GM23338 (cell line): Measurements from ENCODE around the gene KCNJ13.

Source experiments
- CREB1 ChIP-seq: fragments of 250-450 bp; sonication (Bioruptor Pico); IDR thresholded peaks from 2 replicates; pipeline ENCODE4 v1.5.0; 2020; ENCODE audit warnings: low read depth, mild to moderate bottlenecking, moderate library complexity
- CTCF ChIP-seq, 2 experiments: fragments of 200-600 bp in 1 of 2; sonication (generic) in 1 of 2; conservative IDR thresholded peaks; 2 replicates each; pipeline versions ENCODE4 v1.5.1 to v1.6.1; 2016 to 2017; ENCODE audit warnings: antibody characterized with exemption in 2 of 2, low read depth in 2 of 2, mild to moderate bottlenecking in 2 of 2, moderate library complexity in 1 of 2
- ETS1 ChIP-seq: IDR thresholded peaks from 2 replicates; pipeline ENCODE4 v1.6.1; 2016; ENCODE audit warnings: antibody characterized with exemption
- EZH2 ChIP-seq: fragments of 200-600 bp; sonication (generic); IDR thresholded peaks from one replicate; pipeline ENCODE4 v1.8.0; 2017; ENCODE audit warnings: antibody characterized with exemption, mild to moderate bottlenecking, low read depth; ENCODE audit not compliant: unreplicated experiment
- EZH2phosphoT487 ChIP-seq: fragments of 200-600 bp; sonication (generic); IDR thresholded peaks from one replicate; pipeline ENCODE4 v1.8.1; 2018; ENCODE audit warnings: antibody characterized with exemption; ENCODE audit not compliant: unreplicated experiment
- JUNB ChIP-seq: IDR thresholded peaks from one replicate; pipeline ENCODE4 v1.6.1; 2016; ENCODE audit warnings: antibody characterized with exemption; ENCODE audit not compliant: unreplicated experiment
- NANOG ChIP-seq: IDR thresholded peaks from 2 replicates; pipeline ENCODE4 v1.6.1; 2016; ENCODE audit warnings: antibody characterized with exemption, borderline replicate concordance
- POLR2AphosphoS5 ChIP-seq: IDR thresholded peaks from 2 replicates; pipeline ENCODE4 v1.6.1; 2016; ENCODE audit warnings: antibody characterized with exemption, low read depth
- REST ChIP-seq: IDR thresholded peaks from one replicate; pipeline ENCODE4 v1.6.1; 2018; ENCODE audit warnings: antibody characterized with exemption; ENCODE audit not compliant: unreplicated experiment
- STAT1 ChIP-seq: IDR thresholded peaks from one replicate; pipeline ENCODE4 v1.6.1; 2016; ENCODE audit warnings: antibody characterized with exemption; ENCODE audit not compliant: unreplicated experiment
- ZNF114 ChIP-seq: fragments of 250-450 bp; sonication (Bioruptor Pico); IDR thresholded peaks from 2 replicates; pipeline ENCODE4 v1.5.0; 2020; ENCODE audit warnings: mild to moderate bottlenecking, moderate library complexity
- ZNF331 ChIP-seq: fragments of 250-450 bp; sonication (Bioruptor Pico); IDR thresholded peaks from 2 replicates; pipeline ENCODE4 v1.5.0; 2020; ENCODE audit warnings: low read depth, mild to moderate bottlenecking, moderate library complexity
- ZNF462 ChIP-seq: fragments of 250-450 bp; sonication (Bioruptor Pico); IDR thresholded peaks from 2 replicates; pipeline ENCODE4 v1.5.0; 2020; ENCODE audit warnings: mild to moderate bottlenecking, moderate library complexity

GRCh38 chr2:232781765-232782164 lies 5.4 kb upstream of the KCNJ13 start:
- TF ChIP-seq CTCF (conservative IDR thresholded peaks at IDR 0.05; ENCODE audit: low read depth in 2 of 2) = no peak
- TF ChIP-seq REST = no peak
- no peak for TF ChIP-seq POLR2AphosphoS5
- TF ChIP-seq EZH2phosphoT487 = no peak
- no peak for TF ChIP-seq EZH2
- TF ChIP-seq CREB1 = no peak
- TF ChIP-seq ZNF331 (CRISPR knock-in tag) = no peak
- TF ChIP-seq JUNB = no peak
- no peak for TF ChIP-seq ETS1
- TF ChIP-seq ZNF114 (CRISPR knock-in tag) = no peak
- no peak for TF ChIP-seq STAT1
- no peak for TF ChIP-seq NANOG
- no peak for TF ChIP-seq ZNF462 (CRISPR knock-in tag)
